C4-2B (cell line): ENCODE results near the gene UMAD1.

Source experiments
- ZFX ChIP-seq: fragments of 450-650 bp; IDR thresholded peaks from 2 replicates; pipeline ENCODE4 v1.6.1; 2017
- TF ChIP-seq, protein P1 (sequence below): fragments of 450-650 bp; conservative IDR thresholded peaks from 2 replicates; pipeline ENCODE4 v1.5.1; 2017; ENCODE audit warnings: mild to moderate bottlenecking

DNA sequence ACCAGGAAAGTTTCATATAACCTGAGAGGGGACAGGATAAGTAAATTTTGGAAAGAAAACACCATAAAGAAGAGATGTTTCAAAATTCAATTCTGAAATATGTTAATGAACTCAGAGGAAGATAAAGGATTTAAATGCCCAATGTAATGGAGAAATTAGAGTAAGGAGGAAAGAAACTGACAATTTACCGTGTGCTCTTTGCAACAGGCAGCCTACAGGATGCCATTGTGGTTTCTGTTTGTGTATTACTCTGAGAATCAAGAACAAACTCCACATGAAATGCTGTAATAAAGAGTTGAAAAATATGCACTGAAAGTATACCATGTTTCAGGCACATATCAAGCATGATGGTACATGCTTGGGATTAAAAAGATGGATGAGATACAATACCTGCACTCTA lies 283.3 kb downstream of the UMAD1 start:
- TF ChIP-seq, protein P1, sequence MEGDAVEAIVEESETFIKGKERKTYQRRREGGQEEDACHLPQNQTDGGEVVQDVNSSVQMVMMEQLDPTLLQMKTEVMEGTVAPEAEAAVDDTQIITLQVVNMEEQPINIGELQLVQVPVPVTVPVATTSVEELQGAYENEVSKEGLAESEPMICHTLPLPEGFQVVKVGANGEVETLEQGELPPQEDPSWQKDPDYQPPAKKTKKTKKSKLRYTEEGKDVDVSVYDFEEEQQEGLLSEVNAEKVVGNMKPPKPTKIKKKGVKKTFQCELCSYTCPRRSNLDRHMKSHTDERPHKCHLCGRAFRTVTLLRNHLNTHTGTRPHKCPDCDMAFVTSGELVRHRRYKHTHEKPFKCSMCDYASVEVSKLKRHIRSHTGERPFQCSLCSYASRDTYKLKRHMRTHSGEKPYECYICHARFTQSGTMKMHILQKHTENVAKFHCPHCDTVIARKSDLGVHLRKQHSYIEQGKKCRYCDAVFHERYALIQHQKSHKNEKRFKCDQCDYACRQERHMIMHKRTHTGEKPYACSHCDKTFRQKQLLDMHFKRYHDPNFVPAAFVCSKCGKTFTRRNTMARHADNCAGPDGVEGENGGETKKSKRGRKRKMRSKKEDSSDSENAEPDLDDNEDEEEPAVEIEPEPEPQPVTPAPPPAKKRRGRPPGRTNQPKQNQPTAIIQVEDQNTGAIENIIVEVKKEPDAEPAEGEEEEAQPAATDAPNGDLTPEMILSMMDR: no peak
- TF ChIP-seq ZFX: no peak
